ENCODE measurements around the gene TMEM170B. TPM values are rescaled to one million over a fixed set of nuclear protein-coding genes. Genes with fewer than 3 reads are reported as not detected.

Gene TMEM170B
- 1 to 10 TPM in 2 of 4 donors, under 1 TPM in 2; 0.57 to 2.7 (median 1.1) TPM for total RNA-seq

DNA sequence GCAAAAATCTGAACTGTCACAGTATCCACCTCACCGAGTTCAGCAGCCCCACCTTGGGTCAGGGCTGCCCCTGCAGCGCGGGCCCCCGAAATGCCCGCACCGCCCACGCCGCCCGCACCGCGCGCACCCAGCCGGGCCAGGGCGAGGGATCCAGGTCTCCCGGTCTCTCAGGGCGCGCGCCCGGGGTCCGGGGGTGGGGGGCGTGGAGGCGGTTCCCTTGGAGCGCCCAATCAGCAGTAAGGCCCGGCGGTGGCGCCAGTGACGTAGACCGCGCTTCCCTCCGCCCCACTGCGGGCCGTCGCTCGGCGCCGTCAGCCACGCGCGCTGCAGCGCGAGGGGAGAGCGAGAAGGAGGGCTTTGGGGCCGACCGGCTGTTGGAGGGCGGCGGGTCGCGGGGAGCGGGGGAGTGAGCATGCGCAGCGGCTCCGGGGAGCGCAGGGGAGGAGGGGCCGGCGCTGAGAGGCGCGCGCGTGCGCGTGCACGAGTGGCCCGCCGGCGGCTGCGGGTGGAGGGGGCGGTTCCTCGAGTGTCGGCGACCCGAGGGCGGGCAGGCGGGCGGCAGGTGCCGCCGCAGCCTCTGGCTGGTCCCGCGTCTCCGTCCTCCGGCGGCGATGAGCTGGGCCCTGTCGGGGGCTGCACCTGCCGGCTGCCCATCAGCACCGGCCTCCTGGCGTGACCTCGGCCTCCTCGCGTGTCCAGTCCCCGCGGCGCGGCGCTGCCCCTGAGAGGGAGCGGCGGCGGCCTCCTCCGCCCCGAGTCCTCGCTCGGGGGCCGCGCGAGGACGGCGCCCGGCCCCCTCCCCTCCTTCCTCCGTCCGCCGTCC, at the start of gene TMEM170B:
Gene TMEM170B, plus strand, starts transcription at position 521 of the 823 bp plus-strand sequence. CDS start 529 bp downstream, outside the sequence.
- Histone ChIP-seq H3K4me1 (peaks cover 6 to 20% (median 8%) of the 10 kb centered on the region in 3 donors), H3K27me3 (peaks cover 0 to 22% (median 0%) of the 10 kb centered on the region in 4 donors), H3K27ac (peak within 1 kb of the TSS; percentile 61 to 89 (median 82)), H3K36me3 (no peaks in the 10 kb centered on the region), H3K9me3 (no peaks in the 10 kb centered on the region), H3K4me3 (peak within 1 kb of the TSS; percentile 62 to 94 (median 83))
- TF ChIP-seq CTCF (IDR thresholded peaks at IDR 0.05) (peak in 1 of 6 experiments; percentile 6), POLR2A (IDR thresholded peaks at IDR 0.05) (peak in 3 of 4 donors; percentile 16 to 74 (median 51))
- WGBS, 2 donors: 0% methylated on average over 14 of the region's 110 CpGs; no CpG with 5 or more reads in 1 of the 2 donors
- DNase-seq: peak; percentile 89
- intact Hi-C loops (cut with DNase I): no loop called here

DNA sequence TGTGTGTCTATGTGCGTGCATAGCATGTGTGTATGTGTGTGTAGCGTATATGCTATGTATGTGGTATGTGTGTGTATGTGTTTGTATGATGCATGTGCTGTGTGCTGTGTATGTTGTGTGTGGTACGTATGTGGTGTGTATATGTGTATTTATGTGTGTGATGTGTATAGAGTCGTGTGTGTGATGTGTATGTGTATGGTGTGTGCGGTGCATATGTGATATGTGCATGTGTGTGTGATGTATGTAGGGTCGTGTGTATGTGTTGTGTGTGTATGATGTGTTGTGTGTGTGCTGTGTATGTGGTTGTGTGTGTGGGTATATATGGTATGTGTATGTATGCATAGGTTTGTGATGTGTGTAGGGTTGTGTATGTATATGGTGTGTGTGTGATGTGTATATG, 46.6 kb upstream of the TMEM170B start:
- H3K4me1 ChIP-seq: peaks cover 3 to 4% (median 3%) of the 10 kb centered on the region in 3 donors
- 65 to 88% methylated on average over 6 of the region's 6 CpGs for WGBS, 2 donors
- no peaks in the 10 kb centered on the region for H3K9me3 ChIP-seq
- no peak overlapping the region for H3K27ac ChIP-seq
- no peak for DNase-seq
- H3K36me3 ChIP-seq: no peaks in the 10 kb centered on the region
- TF ChIP-seq CTCF (IDR thresholded peaks at IDR 0.05) (no peak), POLR2A (IDR thresholded peaks at IDR 0.05) (no peak)
- no peak overlapping the region for H3K4me3 ChIP-seq
- intact Hi-C loops (cut with DNase I): loop anchor here (10.0 kb wide), 1 partner anchor 316 kb away; no protein-coding TSS in a partner anchor
- no peaks in the 10 kb centered on the region for H3K27me3 ChIP-seq

DNA sequence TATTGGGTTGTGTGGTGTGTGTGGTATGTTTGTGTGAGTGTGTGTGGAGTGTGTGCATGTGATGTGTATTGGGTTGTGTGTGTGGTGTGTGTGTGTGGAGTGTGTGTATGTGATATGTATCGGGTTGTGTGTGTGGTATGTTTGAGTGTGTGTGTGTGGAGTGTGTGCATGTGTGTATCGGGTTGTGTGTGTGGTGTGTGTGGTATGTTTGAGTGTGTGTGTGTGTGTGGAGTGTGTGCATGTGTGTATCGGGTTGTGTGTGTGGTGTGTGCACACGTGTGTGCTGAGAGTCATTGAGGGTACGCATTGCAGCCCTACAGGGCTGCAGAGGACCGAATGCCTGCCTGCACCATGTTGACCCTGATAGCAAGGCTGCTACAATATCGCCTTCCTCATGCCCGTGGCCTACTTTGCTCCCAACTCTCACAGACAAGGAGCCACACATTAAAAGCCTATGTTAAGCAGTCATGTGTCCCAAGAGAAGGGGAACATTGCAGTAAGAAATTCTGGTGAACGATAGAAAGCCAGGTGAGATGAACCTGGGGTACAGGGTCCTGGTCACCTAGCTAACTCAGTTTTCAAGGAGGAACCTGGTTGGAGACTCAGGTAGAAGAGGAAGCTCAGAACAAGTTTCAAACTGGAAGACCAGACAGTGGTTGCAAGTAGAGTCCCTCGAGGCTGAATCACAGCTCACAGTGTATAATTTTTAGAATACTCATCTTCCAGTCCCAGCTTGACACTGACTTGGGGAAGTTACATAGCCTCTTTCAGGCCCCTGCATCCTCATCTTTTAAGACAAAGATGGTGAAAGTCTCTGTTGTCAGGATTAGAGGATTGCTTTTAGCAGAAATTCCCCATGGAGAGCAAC, 45.7 kb upstream of the TMEM170B start:
- 73 to 77% methylated on average over 7 to 8 of the region's 10 CpGs for WGBS, 2 donors
- intact Hi-C loops (cut with DNase I): loop anchor here (10.0 kb wide), 1 partner anchor 317 kb away; no protein-coding TSS in a partner anchor
- H3K4me1 ChIP-seq: peaks cover 4 to 12% (median 6%) of the 10 kb centered on the region in 3 donors
- no peaks in the 10 kb centered on the region for H3K36me3 ChIP-seq
- no peak for DNase-seq
- H3K27me3 ChIP-seq: no peaks in the 10 kb centered on the region
- no peak overlapping the region for H3K27ac ChIP-seq
- no peak overlapping the region for H3K4me3 ChIP-seq
- no peaks in the 10 kb centered on the region for H3K9me3 ChIP-seq
- no peak for TF ChIP-seq POLR2A (IDR thresholded peaks at IDR 0.05)
- no peak for TF ChIP-seq CTCF (IDR thresholded peaks at IDR 0.05)

GRCh38 chr6:11492464-11493290, 44.9 kb upstream of the TMEM170B start:
- Histone ChIP-seq H3K27ac (no peak overlapping the region), H3K4me1 (peaks cover 4 to 14% (median 6%) of the 10 kb centered on the region in 3 donors), H3K4me3 (no peak overlapping the region), H3K9me3 (no peaks in the 10 kb centered on the region), H3K36me3 (no peaks in the 10 kb centered on the region), H3K27me3 (no peaks in the 10 kb centered on the region)
- TF ChIP-seq CTCF (IDR thresholded peaks at IDR 0.05) (no peak), POLR2A (IDR thresholded peaks at IDR 0.05) (no peak)
- 82 to 85% methylated on average over 11 of the region's 11 CpGs for WGBS, 2 donors
- intact Hi-C loops (cut with DNase I): loop anchor here (10.0 kb wide), 1 partner anchor 318 kb away; no protein-coding TSS in a partner anchor
- DNase-seq: no peak

Data from esophagus squamous epithelium (tissue), 5 donors.